Activated naive CD4-positive, alpha-beta T cell treated with anti-CD3 and anti-CD28 coated beads, Interleukin-2, amount 10 ng/mL, durations not matched to agents 7 days and 5 days (primary cell): ENCODE results near the gene HEY2.
A peak's percentile ranks its signal among the peaks of the same experiment; 100 is the strongest.

Experiments used
- CTCF ChIA-PET: fragments of 350-600 bp; sonication (Branson Sonifier 250); formaldehyde crosslinking; loops from one replicate; lab custom pipeline; 2021; ENCODE audit warnings: antibody characterized with exemption; lab: Charles Lee
- DNase-seq: peaks from one replicate; pipeline ENCODE4 v3.0.0-alpha.2; 2020
- H3K27ac Mint-ChIP-seq: one replicate; pipeline ENCODE4 v1.8.0; 2021; ENCODE audit warnings: mild to moderate bottlenecking, moderate library complexity, mixed read lengths
- H3K27me3 Mint-ChIP-seq: one replicate; pipeline ENCODE4 v1.8.0; 2021; ENCODE audit warnings: mild to moderate bottlenecking, mixed read lengths
- H3K36me3 Mint-ChIP-seq: one replicate; pipeline ENCODE4 v1.8.0; 2021; ENCODE audit warnings: mixed read lengths
- H3K4me1 Mint-ChIP-seq: one replicate; pipeline ENCODE4 v1.8.0; 2021; ENCODE audit warnings: mixed read lengths
- H3K4me3 Mint-ChIP-seq: one replicate; pipeline ENCODE4 v1.8.0; 2021; ENCODE audit warnings: mild to moderate bottlenecking, moderate library complexity, mixed read lengths
- H3K9me3 Mint-ChIP-seq: one replicate; pipeline ENCODE4 v1.8.0; 2021; ENCODE audit warnings: mixed read lengths

HEY2 gene

GRCh38 chr6:125732398-125732797, 17.0 kb upstream of the HEY2 start:
- no peak overlapping the region for H3K27ac Mint-ChIP-seq
- no peak overlapping the region for H3K4me3 Mint-ChIP-seq
- H3K36me3 Mint-ChIP-seq, result no peaks in the 10 kb centered on the region
- no peaks in the 10 kb centered on the region for H3K9me3 Mint-ChIP-seq
- DNase-seq, result no peak
- CTCF ChIA-PET, result no interaction called here
- peaks cover 15% of the 10 kb centered on the region for H3K27me3 Mint-ChIP-seq
- no peaks in the 10 kb centered on the region for H3K4me1 Mint-ChIP-seq

DNA sequence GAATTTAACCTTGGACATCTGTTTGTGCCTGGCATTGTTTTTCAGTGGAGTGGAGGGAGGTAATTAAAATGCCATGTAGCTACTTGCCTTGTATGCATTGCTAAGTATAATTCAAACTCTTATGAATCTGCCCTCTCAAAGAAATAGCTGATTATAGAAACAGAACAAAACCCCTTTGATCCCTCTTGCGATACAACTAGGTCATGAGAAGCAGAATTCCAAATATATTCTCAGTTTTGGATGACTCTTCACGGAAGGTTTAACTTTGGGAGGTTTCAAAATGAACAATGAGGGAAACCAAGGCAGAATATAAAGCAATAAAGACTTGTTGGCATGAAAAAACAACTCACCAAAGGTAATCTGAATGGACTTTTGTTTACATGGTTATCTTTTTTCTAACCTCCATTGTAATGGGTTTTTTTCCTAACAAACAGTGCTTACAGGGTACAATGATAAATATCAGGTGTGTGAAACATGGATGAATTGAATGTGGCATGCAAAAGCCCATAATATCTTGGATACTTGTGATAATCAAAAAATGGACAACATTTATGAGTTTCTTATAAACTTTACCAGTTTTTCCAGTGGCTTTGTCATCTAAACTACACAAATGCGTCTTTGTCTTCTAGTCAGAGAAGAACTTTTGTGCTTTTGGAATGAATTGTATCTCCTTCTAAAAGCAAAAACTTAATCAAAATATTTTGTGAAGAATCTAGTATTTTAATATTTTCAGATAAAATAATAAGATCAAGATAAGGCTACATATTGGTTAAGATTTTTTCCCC, 15.7 kb upstream of the HEY2 start:
- CTCF ChIA-PET, result no interaction called here
- Mint-ChIP-seq H3K9me3 (no peaks in the 10 kb centered on the region), H3K36me3 (no peaks in the 10 kb centered on the region), H3K4me3 (no peak overlapping the region), H3K27me3 (peaks cover 7% of the 10 kb centered on the region), H3K27ac (no peak overlapping the region), H3K4me1 (no peaks in the 10 kb centered on the region)
- no peak for DNase-seq

- Mint-ChIP-seq H3K27ac (no peak overlapping the region), H3K4me1 (no peaks in the 10 kb centered on the region), H3K9me3 (no peaks in the 10 kb centered on the region), H3K4me3 (no peak overlapping the region), H3K36me3 (no peaks in the 10 kb centered on the region), H3K27me3 (peaks cover 5% of the 10 kb centered on the region)
- DNase-seq, result no peak
- CTCF ChIA-PET, result no interaction called here
These were observed 11.2 kb upstream of the HEY2 start for GRCh38 chr6:125738276-125738675.

DNA sequence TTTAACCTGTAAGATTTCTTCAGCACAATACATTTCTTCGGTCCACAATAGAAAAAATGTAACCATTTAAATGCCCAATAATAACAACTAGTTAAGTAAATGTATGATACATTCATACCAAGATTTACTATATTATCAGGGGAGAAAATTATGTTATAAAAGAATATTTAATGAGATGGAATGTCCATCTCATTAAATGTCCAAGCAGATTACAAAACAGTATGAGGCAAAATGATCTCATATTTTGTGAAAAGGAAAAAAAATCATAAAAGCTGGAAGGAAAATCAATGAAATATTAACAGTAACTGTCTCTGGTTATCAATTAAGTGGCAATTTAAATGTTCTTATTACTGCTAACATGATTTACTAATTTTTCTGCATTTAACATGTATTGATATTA, 10.1 kb upstream of the HEY2 start:
- H3K36me3 Mint-ChIP-seq, result no peaks in the 10 kb centered on the region
- no peaks in the 10 kb centered on the region for H3K9me3 Mint-ChIP-seq
- no peaks in the 10 kb centered on the region for H3K4me1 Mint-ChIP-seq
- CTCF ChIA-PET, result interaction anchor here (0.9 kb wide), 1 partner anchor 9 kb away, joined by 3 read pairs; no protein-coding TSS in a partner anchor
- no peak for DNase-seq
- H3K27ac Mint-ChIP-seq, result no peak overlapping the region
- no peak overlapping the region for H3K4me3 Mint-ChIP-seq
- H3K27me3 Mint-ChIP-seq, result peaks cover 8% of the 10 kb centered on the region

- CTCF ChIA-PET, result no interaction called here
- no peak for DNase-seq
- Mint-ChIP-seq H3K27ac (no peak overlapping the region), H3K4me1 (peaks cover 3% of the 10 kb centered on the region), H3K9me3 (no peaks in the 10 kb centered on the region), H3K27me3 (peaks cover 17% of the 10 kb centered on the region), H3K36me3 (no peaks in the 10 kb centered on the region), H3K4me3 (no peak overlapping the region)
These were observed 8.1 kb upstream of the HEY2 start for GRCh38 chr6:125741336-125741735.

- DNase-seq, result no peak
- Mint-ChIP-seq H3K36me3 (no peaks in the 10 kb centered on the region), H3K4me3 (no peak overlapping the region), H3K27ac (no peak overlapping the region), H3K4me1 (peaks cover 10% of the 10 kb centered on the region), H3K27me3 (peaks cover 23% of the 10 kb centered on the region), H3K9me3 (no peaks in the 10 kb centered on the region)
- CTCF ChIA-PET, result no interaction called here
These were observed 7.4 kb upstream of the HEY2 start for GRCh38 chr6:125742024-125742423.

GRCh38 chr6:125742464-125743120, 6.8 kb upstream of the HEY2 start:
- Mint-ChIP-seq H3K9me3 (no peaks in the 10 kb centered on the region), H3K4me1 (peaks cover 14% of the 10 kb centered on the region), H3K27me3 (peaks cover 28% of the 10 kb centered on the region), H3K27ac (no peak overlapping the region), H3K36me3 (no peaks in the 10 kb centered on the region), H3K4me3 (no peak overlapping the region)
- no peak for DNase-seq
- CTCF ChIA-PET, result no interaction called here

DNA sequence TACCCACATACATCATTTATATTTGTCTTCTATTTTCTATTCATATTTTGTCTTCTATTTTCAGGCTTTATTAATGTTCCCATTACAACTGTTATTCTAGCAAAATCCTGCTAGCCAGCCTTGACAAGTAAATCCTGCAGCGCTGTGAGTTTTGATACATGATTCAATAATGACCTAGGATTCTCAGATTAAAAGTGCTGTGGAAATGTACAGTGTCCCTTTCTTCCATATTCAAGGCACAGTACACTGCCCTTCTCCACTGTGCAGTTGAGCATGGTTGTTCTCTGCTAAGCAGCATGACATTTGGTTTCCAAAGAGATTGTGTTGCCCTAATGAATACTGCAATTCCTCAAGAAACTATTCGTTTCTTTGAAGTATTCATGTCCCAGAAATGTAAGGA, 5.8 kb upstream of the HEY2 start:
- CTCF ChIA-PET, result no interaction called here
- H3K4me3 Mint-ChIP-seq, result no peak overlapping the region
- peaks cover 21% of the 10 kb centered on the region for H3K4me1 Mint-ChIP-seq
- no peaks in the 10 kb centered on the region for H3K9me3 Mint-ChIP-seq
- H3K27ac Mint-ChIP-seq, result no peak overlapping the region
- DNase-seq, result no peak
- peaks cover 2% of the 10 kb centered on the region for H3K36me3 Mint-ChIP-seq
- H3K27me3 Mint-ChIP-seq, result peaks cover 38% of the 10 kb centered on the region

DNA sequence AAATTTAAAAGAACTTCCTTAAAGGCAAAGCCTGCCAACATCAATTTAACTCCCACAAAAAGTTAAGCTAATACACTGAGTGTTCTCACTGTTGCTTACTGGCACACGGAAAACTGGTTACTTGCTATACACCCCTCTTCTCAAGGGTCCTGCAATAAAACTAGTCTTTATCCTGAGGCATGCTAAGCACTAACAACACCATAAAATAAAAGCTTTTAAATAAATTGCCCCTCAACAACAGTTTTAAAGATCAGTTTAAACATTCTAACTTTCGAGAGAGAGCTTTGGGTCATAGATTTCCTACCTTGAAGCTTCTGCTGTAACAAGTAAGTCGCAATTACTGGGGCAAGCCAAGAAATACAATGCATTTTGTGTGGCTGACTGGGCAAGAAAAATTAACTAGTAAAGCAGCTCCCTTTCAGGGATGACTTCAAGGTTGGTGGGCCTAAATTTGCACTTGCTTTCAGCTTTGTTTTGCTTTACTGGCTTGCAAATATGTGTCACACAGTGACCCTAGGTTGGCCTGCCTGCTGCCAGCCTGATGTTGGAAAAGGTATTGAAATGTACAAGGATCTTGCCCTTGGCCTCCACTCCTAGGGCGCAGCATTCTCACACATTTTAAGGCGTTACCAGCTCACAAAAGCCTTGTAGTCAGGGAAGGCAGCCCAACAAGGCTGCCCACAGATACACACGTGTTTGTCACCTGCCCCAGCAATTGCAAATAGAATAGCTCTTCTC, 4.0 kb upstream of the HEY2 start:
- DNase-seq, result no peak
- Mint-ChIP-seq H3K9me3 (no peaks in the 10 kb centered on the region), H3K4me3 (no peak overlapping the region), H3K27ac (no peak overlapping the region), H3K36me3 (peaks cover 4% of the 10 kb centered on the region), H3K4me1 (peaks cover 33% of the 10 kb centered on the region), H3K27me3 (peaks cover 50% of the 10 kb centered on the region)
- CTCF ChIA-PET, result interaction anchor here (0.8 to 1.1 kb wide), 3 partner anchors 12 to 229 kb away, joined by 3 to 4 read pairs (median 4); partner anchors contain the start of gene HINT3

- CTCF ChIA-PET, result interaction anchor here (0.8 to 1.1 kb wide), 2 partner anchors 11 to 210 kb away, joined by 3 to 4 read pairs; partner anchors contain the start of gene HINT3
- H3K36me3 Mint-ChIP-seq, result peaks cover 4% of the 10 kb centered on the region
- peak overlapping the region; percentile 75 for H3K4me3 Mint-ChIP-seq
- peaks cover 36% of the 10 kb centered on the region for H3K4me1 Mint-ChIP-seq
- H3K27ac Mint-ChIP-seq, result no peak overlapping the region
- DNase-seq, result no peak
- H3K27me3 Mint-ChIP-seq, result peaks cover 54% of the 10 kb centered on the region
- no peaks in the 10 kb centered on the region for H3K9me3 Mint-ChIP-seq
These were observed 3.4 kb upstream of the HEY2 start for GRCh38 chr6:125746019-125746414.

- peak overlapping the region; percentile 75 for H3K4me3 Mint-ChIP-seq
- peaks cover 36% of the 10 kb centered on the region for H3K4me1 Mint-ChIP-seq
- H3K36me3 Mint-ChIP-seq, result peaks cover 4% of the 10 kb centered on the region
- H3K9me3 Mint-ChIP-seq, result no peaks in the 10 kb centered on the region
- peak; percentile 83 for DNase-seq
- peaks cover 64% of the 10 kb centered on the region for H3K27me3 Mint-ChIP-seq
- no peak overlapping the region for H3K27ac Mint-ChIP-seq
- CTCF ChIA-PET, result no interaction called here
These were observed 2.5 kb upstream of the HEY2 start for GRCh38 chr6:125746731-125747588.

DNA sequence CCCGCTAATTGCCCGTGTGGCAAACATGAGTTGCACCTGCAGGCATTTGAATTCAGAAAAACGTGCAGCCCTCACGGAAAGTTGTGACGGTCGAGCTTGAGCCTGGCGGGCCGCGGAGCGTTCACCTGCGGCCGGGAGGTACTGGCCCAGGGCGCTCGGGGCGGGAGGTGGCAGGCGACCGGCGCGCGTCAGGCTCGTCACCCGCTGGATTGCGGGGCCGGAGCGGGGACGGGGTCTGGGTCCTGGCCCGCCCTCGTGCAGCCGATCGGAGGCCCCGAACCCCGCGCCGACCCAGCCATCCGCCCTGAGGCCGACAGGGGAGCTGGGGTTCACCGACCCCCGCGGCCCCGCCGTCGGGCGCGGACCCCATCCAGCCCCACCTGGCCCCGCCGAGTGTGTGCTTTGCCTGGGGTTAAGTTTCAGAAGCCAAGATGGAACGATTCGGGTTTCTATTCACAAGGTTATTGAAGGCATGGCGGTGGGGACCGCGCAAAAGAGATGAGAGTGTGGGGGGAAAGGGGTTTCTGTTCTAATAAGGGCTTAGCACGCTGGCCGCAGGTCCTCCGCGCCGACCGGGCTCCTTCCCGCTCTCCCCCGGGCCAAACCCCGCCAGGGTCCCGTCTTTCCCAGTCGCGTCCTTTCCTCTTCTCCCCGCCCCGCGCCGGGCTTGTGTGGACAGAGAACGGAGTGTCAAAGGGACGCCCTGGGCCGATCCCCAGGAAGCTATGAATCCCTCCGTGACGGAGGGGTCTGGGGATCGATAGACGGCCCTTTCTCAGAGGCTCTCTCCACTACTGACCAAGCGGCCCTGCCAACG, 1.6 kb upstream of the HEY2 start:
- Mint-ChIP-seq H3K36me3 (peaks cover 4% of the 10 kb centered on the region), H3K27me3 (peaks cover 69% of the 10 kb centered on the region), H3K9me3 (no peaks in the 10 kb centered on the region), H3K4me3 (peak overlapping the region; percentile 75), H3K4me1 (peaks cover 36% of the 10 kb centered on the region), H3K27ac (no peak overlapping the region)
- CTCF ChIA-PET, result interaction anchor here (0.6 to 0.9 kb wide), 3 partner anchors 8 to 803 kb away, joined by 3 read pairs; no protein-coding TSS in a partner anchor
- DNase-seq, result peak; percentile 47
